HepG2 (cell line): ENCODE measurements around the gene SLC4A2. TPM values are rescaled to one million over a fixed set of nuclear protein-coding genes. Genes with fewer than 3 reads are reported as not detected.
A peak's percentile ranks its signal among the peaks of the same experiment; 100 is the strongest.

Experiments used
- AHR ChIP-seq: IDR thresholded peaks from 2 replicates; pipeline ENCODE4 v1.6.1; 2018; ENCODE audit warnings: missing genetic modification reagents, missing compliant biosample characterization
- ARHGAP35 ChIP-seq: sonication (generic); formaldehyde crosslinking; IDR thresholded peaks from 2 replicates; pipeline ENCODE4 v1.9.0; 2022; ENCODE audit warnings: mild to moderate bottlenecking, inconsistent platforms, moderate library complexity, missing genetic modification reagents, borderline replicate concordance
- ELF1 ChIP-seq: sonication (generic); formaldehyde crosslinking; IDR thresholded peaks from 2 replicates; pipeline ENCODE4 v1.4.0; 2020; ENCODE audit warnings: missing genetic modification reagents
- HMGXB3 ChIP-seq: sonication (generic); formaldehyde crosslinking; IDR thresholded peaks from 2 replicates; pipeline ENCODE4 v1.4.0; 2020; ENCODE audit warnings: missing genetic modification reagents, borderline replicate concordance
- IKZF5 ChIP-seq: IDR thresholded peaks from 2 replicates; pipeline ENCODE4 v1.6.1; 2018; ENCODE audit warnings: missing genetic modification reagents, mild to moderate bottlenecking, missing compliant biosample characterization
- LCORL ChIP-seq, 2 experiments: fragments of 450-650 bp in 1 of 2; sonication (generic) in 1 of 2; formaldehyde crosslinking in 1 of 2; IDR thresholded peaks; 2 replicates each; pipeline versions ENCODE4 v1.5.0 to v1.6.1; 2017 to 2020; ENCODE audit warnings: antibody characterized with exemption in 1 of 2, missing genetic modification reagents in 1 of 2
- MIER2 ChIP-seq: IDR thresholded peaks from 2 replicates; pipeline ENCODE4 v1.6.1; 2016; ENCODE audit warnings: missing biosample characterization, missing genetic modification reagents
- MXI1 ChIP-seq: IDR thresholded peaks from 3 replicates; pipeline ENCODE4 v1.6.1; 2012; ENCODE audit warnings: low read depth, low read length, inconsistent platforms, borderline replicate concordance
- SAP130 ChIP-seq: IDR thresholded peaks from 2 replicates; pipeline ENCODE4 v1.6.1; 2016; ENCODE audit warnings: low read depth
- polyA plus RNA-seq, 8 experiments: library from polyadenylated mRNA; depleted of rRNA in 3 of 8; stranded (reverse) in 7 of 8; unstranded in 1 of 8; fragments of >200 nt; fragmentation: Illumina TruSeq in 4 of 8; extraction: Trizol in 4 of 8; gene quantifications; 2 replicates each; pipeline versions ENCODE4 v1.2.1 to v1.2.3, GENCODE V29; 2011 to 2016; ENCODE audit warnings: low read depth in 4 of 8, missing spikeins in 1 of 8, mixed read lengths in 1 of 8; ENCODE audit not compliant: insufficient read depth in 1 of 8
- total RNA-seq, 5 experiments: library from RNA; depleted of rRNA; stranded (reverse); fragments of >200 nt; fragmentation: Illumina TruSeq; extraction: Trizol; gene quantifications; 2 replicates each; pipeline ENCODE4 v1.2.3, GENCODE V29; 2016; ENCODE audit warnings: low read depth in 1 of 5

SLC4A2 gene
- total and polyA plus RNA-seq, 2 of the 13 experiments (the other 11 are each of a cell fraction or from before 2014, with no cell fraction given), result 51.9 to 73.4 TPM

GRCh38 chr7:151086802-151087244 is 27.4 kb downstream of the SLC4A2 start (continued):
- TF ChIP-seq ARHGAP35 (CRISPR knock-in tag) (peak; percentile 56; the same call in 1 of the 2 replicates), ELF1 (CRISPR knock-in tag) (no peak), SAP130 (CRISPR knock-in tag) (peak; percentile 4; the same call in 1 of the 2 replicates), AHR (CRISPR knock-in tag) (peak; percentile 53; the same call in 1 of the 2 replicates), IKZF5 (CRISPR knock-in tag) (0 out of 2 replicates have a peak, but pooled peaks have one; percentile 2), LCORL (IDR thresholded peaks at IDR 0.05) (no peak), LCORL (CRISPR knock-in tag; IDR thresholded peaks at IDR 0.05) (no peak; the same call in 1 of the 2 replicates), MXI1 (peak; percentile 5; the same call in 1 of the 3 replicates), MIER2 (CRISPR knock-in tag) (no peak), HMGXB3 (CRISPR knock-in tag) (no peak)
- TF ChIP-seq, all 625 proteins: peak for 18
